Neural progenitor cell (in vitro differentiated cells): ENCODE measurements around the gene VWA8.

ENCODE experiments used
- EZH2 ChIP-seq: fragments of 200-600 bp; sonication (generic); IDR thresholded peaks from 2 replicates; pipeline ENCODE4 v1.6.1; 2017; ENCODE audit warnings: antibody characterized with exemption, mild to moderate bottlenecking, moderate library complexity
- TF ChIP-seq, protein P1 (sequence below): fragments of 200-600 bp; sonication (generic); IDR thresholded peaks from 2 replicates; pipeline ENCODE4 v1.5.1; 2017; ENCODE audit warnings: antibody characterized with exemption, mild to moderate bottlenecking

DNA sequence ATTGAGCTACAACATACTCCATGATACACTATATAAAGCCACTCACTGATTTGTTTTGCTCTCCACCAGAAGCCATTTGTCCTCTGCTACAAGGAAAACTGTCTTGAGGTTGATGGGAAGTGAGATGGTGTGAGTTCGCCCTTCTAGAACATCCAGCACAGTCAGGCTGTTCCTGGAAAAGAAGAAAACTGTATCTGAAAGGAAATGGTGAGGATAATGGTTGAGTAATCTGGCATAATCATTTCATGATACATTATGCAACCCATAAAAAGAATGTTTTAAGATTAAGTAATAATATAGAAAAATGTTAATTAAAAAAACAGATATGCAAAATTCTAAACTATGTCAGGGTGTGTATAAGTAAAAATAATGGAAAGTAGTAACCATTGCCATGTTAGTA, 269.6 kb downstream of the VWA8 start:
- TF ChIP-seq, protein P1, sequence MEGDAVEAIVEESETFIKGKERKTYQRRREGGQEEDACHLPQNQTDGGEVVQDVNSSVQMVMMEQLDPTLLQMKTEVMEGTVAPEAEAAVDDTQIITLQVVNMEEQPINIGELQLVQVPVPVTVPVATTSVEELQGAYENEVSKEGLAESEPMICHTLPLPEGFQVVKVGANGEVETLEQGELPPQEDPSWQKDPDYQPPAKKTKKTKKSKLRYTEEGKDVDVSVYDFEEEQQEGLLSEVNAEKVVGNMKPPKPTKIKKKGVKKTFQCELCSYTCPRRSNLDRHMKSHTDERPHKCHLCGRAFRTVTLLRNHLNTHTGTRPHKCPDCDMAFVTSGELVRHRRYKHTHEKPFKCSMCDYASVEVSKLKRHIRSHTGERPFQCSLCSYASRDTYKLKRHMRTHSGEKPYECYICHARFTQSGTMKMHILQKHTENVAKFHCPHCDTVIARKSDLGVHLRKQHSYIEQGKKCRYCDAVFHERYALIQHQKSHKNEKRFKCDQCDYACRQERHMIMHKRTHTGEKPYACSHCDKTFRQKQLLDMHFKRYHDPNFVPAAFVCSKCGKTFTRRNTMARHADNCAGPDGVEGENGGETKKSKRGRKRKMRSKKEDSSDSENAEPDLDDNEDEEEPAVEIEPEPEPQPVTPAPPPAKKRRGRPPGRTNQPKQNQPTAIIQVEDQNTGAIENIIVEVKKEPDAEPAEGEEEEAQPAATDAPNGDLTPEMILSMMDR, result no peak
- no peak for TF ChIP-seq EZH2
